Body of pancreas (tissue), 4 donors: ENCODE results near the gene S100A1. TPM values are rescaled to one million over a fixed set of nuclear protein-coding genes. Genes with fewer than 3 reads are reported as not detected.

Experiments
- ATAC-seq: fragments of 150-250 bp; one replicate; pipeline ENCODE4 v1.9.1; 2016
- DNase-seq, 4 donors: peaks; one replicate each; pipeline ENCODE4 v3.0.0-alpha.2; 2019
- H3K27ac ChIP-seq, 4 donors: fragments of 200-600 bp; sonication (generic); 1 replicate in 3 of 4; 2 replicates in 1 of 4; pipeline versions ENCODE4 v1.5.1 to v1.6.1; 2016 to 2019; ENCODE audit warnings: mild to moderate bottlenecking in 1 of 4, mixed read lengths in 1 of 4, moderate library complexity in 1 of 4
- H3K27me3 ChIP-seq, 2 donors: fragments of 200-600 bp; sonication (generic); one replicate each; pipeline ENCODE4 v1.6.0; 2016; ENCODE audit warnings: mild to moderate bottlenecking in 1 of 2
- H3K36me3 ChIP-seq, 2 donors: fragments of 200-600 bp; sonication (generic); replicated peaks in 1 of 2; 2 replicates each; pipeline ENCODE4 v1.5.1; 2016; ENCODE audit warnings: low read depth in 2 of 2; ENCODE audit not compliant: insufficient read depth in 1 of 2
- H3K4me1 ChIP-seq: fragments of 200-600 bp; sonication (generic); one replicate; pipeline ENCODE4 v1.6.0; 2016
- H3K4me3 ChIP-seq, 2 donors: fragments of 200-600 bp; sonication (generic); 1 replicate in 1 of 2; 2 replicates in 1 of 2; pipeline ENCODE4 v1.5.1; 2016 to 2019
- H3K9me3 ChIP-seq, 3 donors: fragments of 200-600 bp; sonication (generic); 1 replicate in 2 of 3; 2 replicates in 1 of 3; pipeline ENCODE4 v1.5.1; 2016
- CTCF ChIP-seq, 7 experiments: fragments of 450-650 bp in 4 of 7; fragments of 200-600 bp in 3 of 7; sonication (generic) in 3 of 7; IDR thresholded peaks; one replicate each; pipeline ENCODE4 v1.5.1; 2016 to 2019; ENCODE audit warnings: antibody characterized with exemption in 7 of 7
- POLR2A ChIP-seq, 3 donors: fragments of 450-650 bp; IDR thresholded peaks; one replicate each; pipeline ENCODE4 v1.6.1; 2016; ENCODE audit warnings: antibody characterized with exemption in 3 of 3, mild to moderate bottlenecking in 2 of 3
- WGBS, 2 donors: methylation state at CpG; one replicate each; pipeline ENCODE4 v1.1.5; 2017; 5-methylcytosine and 5-hydroxymethylcytosine counted together
- intact Hi-C: fragments of 100-400 bp; cut with DNase I; formaldehyde crosslinking; loops from one replicate; pipeline ENCODE4 v1.15.1; 2023
- total RNA-seq, 2 donors: library from RNA; depleted of rRNA; stranded (reverse); fragments of >200 nt; gene quantifications; one replicate each; pipeline ENCODE4 v1.1.0, GENCODE V29; 2016

The S100A1 gene
- total RNA-seq, 2 donors from 2014 or later: 7.3 to 57.0 TPM

GRCh38 chr1:153629971-153630370 is 1.7 kb downstream of the S100A1 start:
- Histone ChIP-seq H3K27me3 (no peaks in the 10 kb centered on the region), H3K4me3 (no peak overlapping the region), H3K9me3 (no peaks in the 10 kb centered on the region), H3K27ac (peak overlapping the region in 1 of 4 donors; percentile 16), H3K36me3 (no peaks in the 10 kb centered on the region), H3K4me1 (peaks cover 33% of the 10 kb centered on the region)
- no peak for ATAC-seq
- TF ChIP-seq POLR2A (IDR thresholded peaks at IDR 0.05) (no peak), CTCF (IDR thresholded peaks at IDR 0.05) (no peak)
- intact Hi-C loops: no loop called here
- WGBS, 2 donors: 71 to 90% methylated on average over 1 of the region's 1 CpG
- DNase-seq: no peak

DNA sequence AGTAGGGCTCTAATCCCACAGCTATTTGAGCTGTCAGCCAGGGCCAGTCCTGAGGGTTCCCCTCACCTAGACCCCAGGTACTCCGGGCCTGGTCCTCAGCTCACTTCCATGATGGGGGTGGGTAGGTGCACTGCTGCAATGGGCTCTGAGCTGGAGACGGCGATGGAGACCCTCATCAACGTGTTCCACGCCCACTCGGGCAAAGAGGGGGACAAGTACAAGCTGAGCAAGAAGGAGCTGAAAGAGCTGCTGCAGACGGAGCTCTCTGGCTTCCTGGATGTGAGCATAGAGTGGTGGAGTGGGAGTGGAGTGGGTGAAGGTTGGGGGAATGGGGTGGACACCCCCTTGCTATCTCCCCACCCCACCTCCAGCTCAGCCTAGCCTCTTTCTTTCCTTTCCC is 2.1 kb downstream of the S100A1 start:
- no peak for ATAC-seq
- H3K4me1 ChIP-seq: peaks cover 35% of the 10 kb centered on the region
- intact Hi-C loops: no loop called here

GRCh38 chr1:153631047-153632022 is 3.1 kb downstream of the S100A1 start:
- Histone ChIP-seq H3K4me3 (no peak overlapping the region), H3K27me3 (no peaks in the 10 kb centered on the region), H3K27ac (no peak overlapping the region), H3K9me3 (no peaks in the 10 kb centered on the region), H3K36me3 (no peaks in the 10 kb centered on the region), H3K4me1 (peaks cover 39% of the 10 kb centered on the region)
- ATAC-seq (no peak), DNase-seq (no peak)
- intact Hi-C loops: no loop called here
- 68 to 69% methylated on average over 10 of the region's 10 CpGs for WGBS, 2 donors
- no peak for TF ChIP-seq POLR2A (IDR thresholded peaks at IDR 0.05)
- TF ChIP-seq CTCF (IDR thresholded peaks at IDR 0.05): no peak

More for the DNA sequence above, 2.1 kb downstream of the S100A1 start:
- H3K4me3 ChIP-seq: no peak overlapping the region
- H3K9me3 ChIP-seq: no peaks in the 10 kb centered on the region
- H3K27ac ChIP-seq: peak overlapping the region in 1 of 4 donors; percentile 16
- H3K27me3 ChIP-seq: no peaks in the 10 kb centered on the region
- H3K36me3 ChIP-seq: no peaks in the 10 kb centered on the region
- DNase-seq: no peak
- 77 to 94% methylated on average over 5 to 6 of the region's 7 CpGs for WGBS, 2 donors
- TF ChIP-seq POLR2A (IDR thresholded peaks at IDR 0.05) (no peak), CTCF (IDR thresholded peaks at IDR 0.05) (no peak)

DNA sequence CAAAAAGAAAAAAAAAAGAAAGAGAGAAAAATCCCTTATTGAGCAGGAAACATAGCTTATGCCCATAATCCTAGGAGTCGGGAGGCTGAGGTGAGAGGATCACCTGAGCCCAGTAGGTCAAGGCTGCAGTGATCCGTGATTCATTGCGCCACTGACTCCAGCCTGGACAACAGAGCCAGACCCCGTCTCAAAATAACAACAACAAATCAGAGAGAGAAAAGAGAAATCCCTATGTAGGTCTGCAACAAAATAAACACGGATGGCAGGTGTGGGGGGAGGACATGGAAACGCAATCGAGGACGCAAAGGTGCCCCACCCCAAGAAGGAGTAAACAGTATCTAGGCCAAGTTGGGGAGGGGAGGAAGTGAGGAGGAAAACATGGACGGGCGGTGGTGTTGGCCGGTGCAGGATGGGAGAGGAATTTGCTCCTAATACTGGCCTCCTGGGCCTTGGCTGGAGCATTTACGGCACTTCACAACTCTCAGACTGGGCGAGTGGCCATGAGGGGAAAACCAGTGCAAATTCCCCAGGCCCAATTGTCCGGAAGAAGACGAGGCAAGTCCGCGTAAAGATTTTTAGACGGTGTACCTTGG is 5.0 kb downstream of the S100A1 start:
- ATAC-seq (peak; percentile 30), DNase-seq (no peak)
- WGBS, 2 donors: 28 to 61% methylated on average over 18 of the region's 18 CpGs
- H3K4me3 ChIP-seq: no peak overlapping the region
- H3K27ac ChIP-seq: peak overlapping the region; percentile 99 to 100 (median 100)
- H3K27me3 ChIP-seq: no peaks in the 10 kb centered on the region
- H3K4me1 ChIP-seq: peaks cover 39% of the 10 kb centered on the region
- intact Hi-C loops: no loop called here
- TF ChIP-seq POLR2A (IDR thresholded peaks at IDR 0.05) (no peak), CTCF (IDR thresholded peaks at IDR 0.05) (no peak)
- no peaks in the 10 kb centered on the region for H3K9me3 ChIP-seq
- no peaks in the 10 kb centered on the region for H3K36me3 ChIP-seq
